ENCODE data around the gene MRPS12. TPM values are rescaled to one million over a fixed set of nuclear protein-coding genes. Genes with fewer than 3 reads are reported as not detected.
A peak's percentile ranks its signal among the peaks of the same experiment; 100 is the strongest.
"Not testable (repeated sequence)": the region's sequence is repeated elsewhere in the genome, so short reads cannot be mapped to it uniquely, and the experiment has no call there.

The MRPS12 gene
- 10 to 100 TPM; 23.7 to 42.6 (median 34.7) TPM for total RNA-seq

- in situ Hi-C loops (cut with MboI; ENCODE audit: low pct_ligation_motif_present in 1 of 4, low pct_unique_long_range_greater_than_20kb in 1 of 4, low sequenced_read_pairs in 3 of 4) (loop anchor here in 3 of 4 donors (25.0 kb wide), 2 partner anchors 394 to 519 kb away; partner anchors contain the start of gene FAM98C (in 2 of the 3)), intact Hi-C loops (cut with DNase I; ENCODE audit: low total_unique reads) (no loop called here)
- Histone ChIP-seq H3K4me3 (peak within 1 kb of the TSS; percentile 55 to 83 (median 70)), H3K9me3 (no peaks in the 10 kb centered on the region), H3K27ac (peak within 1 kb of the TSS; percentile 88 to 93 (median 90)), H3K4me1 (peaks cover 7 to 19% (median 13%) of the 10 kb centered on the region in 4 donors), H3K27me3 (no peaks in the 10 kb centered on the region), H3K36me3 (no peaks in the 10 kb centered on the region)
- TF ChIP-seq POLR2A (IDR thresholded peaks at IDR 0.05) = peak; percentile 61
- no peak for TF ChIP-seq EP300 (IDR thresholded peaks at IDR 0.05; ENCODE audit: low read depth)
- peak; percentile 65 to 83 (median 72) for TF ChIP-seq POLR2AphosphoS5 (IDR thresholded peaks at IDR 0.05)
- DNase-seq = peak; percentile 99
- 0% methylated on average over 34 of the region's 40 CpGs; no CpG with 5 or more reads in 1 of the 2 donors for WGBS, 2 donors (ENCODE audit: low coverage in 1 of 2)
These were observed at the start of gene MRPS12 for GRCh38 chr19:38930776-38931520. MRPS12 (plus strand) TSS chr19:38930944; CDS start chr19:38931295, 351 bp downstream.

GRCh38 chr19:38883286-38883685 lies 47.5 kb upstream of the MRPS12 start:
- Histone ChIP-seq H3K36me3 (peaks cover 0 to 7% (median under 1%) of the 10 kb centered on the region in 4 donors), H3K9me3 (no peaks in the 10 kb centered on the region), H3K4me3 (no peak overlapping the region), H3K27me3 (no peaks in the 10 kb centered on the region), H3K27ac (no peak overlapping the region), H3K4me1 (peaks cover under 1 to 9% (median 6%) of the 10 kb centered on the region in 4 donors)
- TF ChIP-seq EP300 (IDR thresholded peaks at IDR 0.05; ENCODE audit: low read depth) (no peak), POLR2AphosphoS5 (IDR thresholded peaks at IDR 0.05) (no peak)
- TF ChIP-seq, protein P1, sequence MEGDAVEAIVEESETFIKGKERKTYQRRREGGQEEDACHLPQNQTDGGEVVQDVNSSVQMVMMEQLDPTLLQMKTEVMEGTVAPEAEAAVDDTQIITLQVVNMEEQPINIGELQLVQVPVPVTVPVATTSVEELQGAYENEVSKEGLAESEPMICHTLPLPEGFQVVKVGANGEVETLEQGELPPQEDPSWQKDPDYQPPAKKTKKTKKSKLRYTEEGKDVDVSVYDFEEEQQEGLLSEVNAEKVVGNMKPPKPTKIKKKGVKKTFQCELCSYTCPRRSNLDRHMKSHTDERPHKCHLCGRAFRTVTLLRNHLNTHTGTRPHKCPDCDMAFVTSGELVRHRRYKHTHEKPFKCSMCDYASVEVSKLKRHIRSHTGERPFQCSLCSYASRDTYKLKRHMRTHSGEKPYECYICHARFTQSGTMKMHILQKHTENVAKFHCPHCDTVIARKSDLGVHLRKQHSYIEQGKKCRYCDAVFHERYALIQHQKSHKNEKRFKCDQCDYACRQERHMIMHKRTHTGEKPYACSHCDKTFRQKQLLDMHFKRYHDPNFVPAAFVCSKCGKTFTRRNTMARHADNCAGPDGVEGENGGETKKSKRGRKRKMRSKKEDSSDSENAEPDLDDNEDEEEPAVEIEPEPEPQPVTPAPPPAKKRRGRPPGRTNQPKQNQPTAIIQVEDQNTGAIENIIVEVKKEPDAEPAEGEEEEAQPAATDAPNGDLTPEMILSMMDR (IDR thresholded peaks at IDR 0.05) = no peak
- intact Hi-C loops (cut with DNase I; ENCODE audit: low total_unique reads) = no loop called here
- no peak for DNase-seq
- 95% methylated on average over 9 of the region's 9 CpGs; no CpG with 5 or more reads in 1 of the 2 donors for WGBS, 2 donors (ENCODE audit: low coverage in 1 of 2)
- in situ Hi-C loops (cut with MboI; ENCODE audit: low pct_ligation_motif_present in 1 of 4, low pct_unique_long_range_greater_than_20kb in 1 of 4, low sequenced_read_pairs in 3 of 4) = no loop called here

DNA sequence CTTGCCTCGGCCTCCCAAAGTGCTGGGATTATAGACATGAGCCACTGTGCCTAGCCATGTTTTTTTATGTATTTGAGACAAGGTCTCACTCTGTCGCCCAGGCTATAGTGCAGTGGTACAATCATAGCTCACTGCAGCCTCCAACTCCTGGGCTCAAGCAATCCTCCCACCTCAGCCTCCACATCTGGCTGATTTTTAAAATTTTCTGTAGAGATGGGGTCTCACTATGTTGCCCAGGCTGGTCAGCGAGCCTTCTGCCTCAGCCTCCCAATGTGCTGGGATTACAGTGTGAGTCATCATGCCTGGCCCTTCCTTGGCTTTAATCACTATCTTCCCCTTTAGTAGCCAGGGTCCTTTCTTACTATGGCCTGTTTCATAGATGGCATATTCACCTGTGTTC lies 46.1 kb upstream of the MRPS12 start:
- H3K4me1 ChIP-seq; intact Hi-C loops (cut with DNase I; ENCODE audit: low total_unique reads); DNase-seq; H3K4me3 ChIP-seq; H3K27ac ChIP-seq; H3K27me3 ChIP-seq; in situ Hi-C loops (cut with MboI; ENCODE audit: low pct_ligation_motif_present in 1 of 4, low pct_unique_long_range_greater_than_20kb in 1 of 4, low sequenced_read_pairs in 3 of 4); H3K9me3 ChIP-seq: not testable (repeated sequence)
- H3K36me3 ChIP-seq = peaks cover 0 to 21% (median 7%) of the 10 kb centered on the region in 4 donors
- 94 to 100% methylated on average over 1 to 3 of the region's 3 CpGs for WGBS, 2 donors (ENCODE audit: low coverage in 1 of 2)

- in situ Hi-C loops (cut with MboI; ENCODE audit: low pct_ligation_motif_present in 1 of 4, low pct_unique_long_range_greater_than_20kb in 1 of 4, low sequenced_read_pairs in 3 of 4) (no loop called here), intact Hi-C loops (cut with DNase I; ENCODE audit: low total_unique reads) (no loop called here)
- Histone ChIP-seq H3K36me3 (peaks cover 0 to 20% (median 8%) of the 10 kb centered on the region in 4 donors), H3K27me3 (no peaks in the 10 kb centered on the region), H3K9me3 (no peaks in the 10 kb centered on the region), H3K27ac (no peak overlapping the region), H3K4me3 (no peak overlapping the region), H3K4me1 (no peaks in the 10 kb centered on the region)
- DNase-seq = no peak
- 95% methylated on average over 17 of the region's 17 CpGs; no CpG with 5 or more reads in 1 of the 2 donors for WGBS, 2 donors (ENCODE audit: low coverage in 1 of 2)
- no peak for TF ChIP-seq POLR2AphosphoS5 (IDR thresholded peaks at IDR 0.05)
- TF ChIP-seq, protein P1 (IDR thresholded peaks at IDR 0.05) = no peak
- no peak for TF ChIP-seq POLR2A (IDR thresholded peaks at IDR 0.05)
- no peak for TF ChIP-seq EP300 (IDR thresholded peaks at IDR 0.05; ENCODE audit: low read depth)
These were observed 41.9 kb upstream of the MRPS12 start for GRCh38 chr19:38888876-38889275.

DNA sequence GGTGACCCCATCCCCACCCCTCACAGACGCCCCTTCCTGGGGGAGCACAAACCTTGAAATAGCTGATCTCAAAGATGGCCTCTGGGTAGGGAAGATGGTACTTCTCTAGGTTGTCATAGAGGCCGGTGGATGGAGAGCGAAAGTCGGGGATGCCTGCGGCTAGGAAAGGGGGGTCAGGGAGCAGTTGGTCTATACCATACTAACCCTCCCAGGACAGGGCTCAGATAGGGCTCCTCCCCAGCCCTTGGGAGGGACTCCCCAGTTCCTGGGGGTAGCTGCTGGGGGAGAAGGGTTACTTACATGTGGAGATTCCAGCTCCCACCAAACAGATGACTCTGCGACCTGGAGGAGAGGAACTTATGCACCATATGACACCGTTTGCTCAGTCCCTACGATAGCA lies 40.9 kb upstream of the MRPS12 start:
- TF ChIP-seq, protein P1 (IDR thresholded peaks at IDR 0.05) = no peak
- TF ChIP-seq EP300 (IDR thresholded peaks at IDR 0.05; ENCODE audit: low read depth) = no peak
- TF ChIP-seq POLR2AphosphoS5 (IDR thresholded peaks at IDR 0.05) = no peak
- no peak for TF ChIP-seq POLR2A (IDR thresholded peaks at IDR 0.05)
- no peaks in the 10 kb centered on the region for H3K9me3 ChIP-seq
- H3K27ac ChIP-seq = no peak overlapping the region
- WGBS, 2 donors (ENCODE audit: low coverage in 1 of 2) = 94% methylated on average over 8 of the region's 8 CpGs; no CpG with 5 or more reads in 1 of the 2 donors
- in situ Hi-C loops (cut with MboI; ENCODE audit: low pct_ligation_motif_present in 1 of 4, low pct_unique_long_range_greater_than_20kb in 1 of 4, low sequenced_read_pairs in 3 of 4) (loop anchor here in 1 of 4 donors (10.0 kb wide), 1 partner anchor 145 kb away; the partner anchor contains the start of gene CAPN12), intact Hi-C loops (cut with DNase I; ENCODE audit: low total_unique reads) (no loop called here)
- no peak for DNase-seq
- no peaks in the 10 kb centered on the region for H3K4me1 ChIP-seq
- no peak overlapping the region for H3K4me3 ChIP-seq
- H3K27me3 ChIP-seq = no peaks in the 10 kb centered on the region
- peaks cover 0 to 20% (median 8%) of the 10 kb centered on the region in 4 donors for H3K36me3 ChIP-seq
